GM21515 (cell line): Measurements from ENCODE around the gene EXOC3L4.
"Not testable (repeated sequence)": the region's sequence is repeated elsewhere in the genome, so short reads cannot be mapped to it uniquely, and the experiment has no call there.

ENCODE experiments used
- ATAC-seq: cut with Tn5 transposase; IDR thresholded peaks from one replicate; pipeline ENCODE4 v1.9.1; 2021; ENCODE audit not compliant: unreplicated experiment

Gene EXOC3L4

DNA sequence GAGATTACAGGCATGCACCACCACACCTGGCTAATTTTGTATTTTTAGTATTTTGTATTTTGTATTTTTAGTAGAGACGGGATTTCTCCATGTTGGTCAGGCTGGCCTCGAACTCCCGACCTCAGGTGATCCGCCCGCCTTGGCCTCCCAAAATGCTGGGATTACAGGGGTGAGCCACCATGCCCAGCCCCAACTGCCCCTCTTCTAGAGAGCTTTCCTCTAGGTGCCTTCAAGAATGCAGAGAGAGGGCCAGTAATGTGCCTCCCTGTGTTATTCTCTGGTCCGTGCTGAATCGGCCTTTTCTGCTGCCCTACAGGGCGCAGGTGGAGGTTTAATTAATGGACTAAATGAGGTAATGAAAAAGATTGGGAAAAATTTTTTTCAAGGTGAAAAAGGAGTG lies 25.0 kb downstream of the EXOC3L4 start:
- ATAC-seq: not testable (repeated sequence)

DNA sequence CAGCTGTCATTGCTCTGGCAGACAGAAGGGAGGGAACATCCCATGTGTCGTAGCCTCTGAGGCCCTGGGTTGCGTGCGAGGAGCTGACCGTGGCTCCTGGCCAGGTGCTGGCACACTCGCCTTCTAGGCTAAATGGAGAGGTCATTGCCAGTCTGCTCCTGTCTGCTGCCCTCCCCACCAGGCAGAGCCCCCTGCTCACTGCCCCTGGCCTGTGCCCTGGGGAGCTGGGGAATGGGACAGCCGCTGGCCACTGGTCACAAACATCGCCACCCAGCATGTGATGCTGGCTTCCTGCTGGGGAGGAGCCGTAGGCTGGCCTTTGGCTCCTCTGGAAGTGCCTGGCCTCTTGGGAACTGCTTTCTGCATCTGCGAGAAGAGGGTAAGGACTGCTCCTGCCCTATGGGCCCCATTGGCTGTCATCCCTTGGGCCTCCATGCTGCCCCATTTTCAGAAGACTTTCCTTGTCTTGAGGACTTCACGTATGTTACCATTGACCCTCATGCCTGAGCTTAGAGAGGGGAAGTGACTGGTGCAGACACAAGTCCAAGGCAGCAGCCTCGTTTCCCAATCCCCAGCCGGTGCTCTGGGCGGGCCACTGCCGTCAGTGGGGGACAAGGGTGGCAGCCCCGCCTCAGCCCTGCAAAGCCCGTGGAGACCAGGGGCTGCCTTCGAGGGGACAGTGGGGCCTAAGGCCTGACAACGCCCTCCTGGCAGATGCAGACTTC lies 26.8 kb downstream of the EXOC3L4 start:
- no peak for ATAC-seq

DNA sequence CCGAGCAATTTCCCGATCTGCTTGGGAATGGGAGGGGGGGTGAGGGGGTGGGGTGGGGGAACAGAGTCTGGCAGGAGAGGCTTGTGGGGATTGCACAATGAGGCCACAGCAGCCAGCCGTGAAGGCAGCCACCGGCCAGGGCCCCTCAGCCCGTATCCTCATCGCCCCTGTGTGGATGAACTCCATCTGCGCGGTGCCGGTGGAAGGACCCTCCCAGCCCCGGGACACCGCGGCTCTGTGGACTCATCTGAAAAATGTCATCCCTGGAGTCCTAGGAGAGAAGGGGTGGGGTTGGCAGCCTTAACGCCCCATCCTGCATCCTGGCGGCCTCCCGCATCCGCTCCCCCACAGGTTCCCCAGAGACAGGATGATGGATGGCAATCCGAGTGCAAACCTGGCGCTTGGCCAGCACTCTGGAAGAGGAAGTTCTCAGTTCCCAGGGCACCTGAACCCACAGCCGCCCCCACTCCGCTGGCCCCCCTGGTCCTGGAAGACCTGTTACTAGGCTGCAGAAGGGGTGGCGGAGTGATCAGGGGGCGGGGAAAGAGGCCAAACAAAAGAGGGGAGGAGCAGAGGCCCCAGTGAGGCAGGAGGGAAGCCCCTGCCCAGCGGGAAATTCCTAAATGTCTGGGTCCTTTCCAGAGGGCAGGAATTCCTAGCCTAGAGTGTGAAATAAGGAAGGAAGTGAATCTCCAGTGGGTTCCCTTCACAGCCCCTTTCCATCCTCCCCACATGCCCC lies 27.5 kb downstream of the EXOC3L4 start:
- ATAC-seq: no peak

DNA sequence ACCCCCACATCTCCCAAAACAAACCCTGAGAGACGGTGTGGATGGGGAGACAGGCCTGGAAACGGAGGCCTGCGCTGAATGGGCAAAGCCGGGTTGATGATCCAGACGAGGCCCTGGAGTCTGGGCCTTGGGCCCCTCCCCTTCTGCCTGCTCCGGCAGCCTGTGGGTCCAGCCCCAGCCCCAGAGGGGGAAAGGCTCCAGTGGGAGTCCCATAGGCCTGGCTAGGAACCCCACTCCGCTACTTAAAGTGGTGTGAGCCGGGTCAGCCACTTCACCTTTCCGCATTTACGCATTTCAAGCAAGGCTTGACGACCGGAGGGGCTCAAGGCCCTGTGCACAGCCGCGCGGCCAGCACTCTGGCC lies 28.0 kb downstream of the EXOC3L4 start:
- no peak for ATAC-seq

DNA sequence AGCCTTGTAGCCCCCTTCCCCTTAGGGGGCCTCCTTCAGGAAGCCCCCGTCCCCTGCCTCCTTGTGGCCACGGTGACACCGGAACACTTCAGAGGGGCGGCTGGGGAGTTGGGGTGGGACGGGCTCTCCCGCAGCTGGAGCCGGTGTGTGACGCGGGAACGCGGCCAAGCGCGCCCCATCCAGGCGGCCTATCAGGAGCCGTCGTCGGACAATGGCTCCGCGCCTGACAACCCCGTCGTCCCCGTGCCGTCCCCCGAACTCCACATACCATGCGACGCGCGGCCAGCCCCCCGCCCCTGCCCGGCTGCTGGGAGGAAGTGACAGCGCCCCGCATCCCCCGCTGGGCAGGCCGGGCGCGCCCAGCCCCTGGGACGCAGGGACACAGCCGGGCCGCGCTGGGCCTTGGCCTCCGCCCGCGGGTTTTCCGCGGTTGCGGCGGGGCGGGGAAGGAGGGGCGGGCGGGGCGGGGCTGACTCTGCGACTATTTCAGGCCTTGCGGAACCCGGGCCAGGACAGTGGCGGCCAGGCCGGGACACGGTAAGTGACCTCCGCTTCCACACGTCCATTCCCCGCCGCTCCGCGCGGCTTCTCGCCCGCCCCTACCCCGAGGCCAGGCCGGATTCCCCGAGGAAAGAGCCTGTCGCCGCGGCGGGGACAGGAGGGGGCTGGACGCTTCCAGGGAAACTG lies 28.6 kb downstream of the EXOC3L4 start, which contains the start of gene TNFAIP2:
TNFAIP2 (plus strand) TSS at position 515 of the 687 bp plus-strand sequence. CDS start 2,997 bp downstream, outside the sequence.
- no peak for ATAC-seq

DNA sequence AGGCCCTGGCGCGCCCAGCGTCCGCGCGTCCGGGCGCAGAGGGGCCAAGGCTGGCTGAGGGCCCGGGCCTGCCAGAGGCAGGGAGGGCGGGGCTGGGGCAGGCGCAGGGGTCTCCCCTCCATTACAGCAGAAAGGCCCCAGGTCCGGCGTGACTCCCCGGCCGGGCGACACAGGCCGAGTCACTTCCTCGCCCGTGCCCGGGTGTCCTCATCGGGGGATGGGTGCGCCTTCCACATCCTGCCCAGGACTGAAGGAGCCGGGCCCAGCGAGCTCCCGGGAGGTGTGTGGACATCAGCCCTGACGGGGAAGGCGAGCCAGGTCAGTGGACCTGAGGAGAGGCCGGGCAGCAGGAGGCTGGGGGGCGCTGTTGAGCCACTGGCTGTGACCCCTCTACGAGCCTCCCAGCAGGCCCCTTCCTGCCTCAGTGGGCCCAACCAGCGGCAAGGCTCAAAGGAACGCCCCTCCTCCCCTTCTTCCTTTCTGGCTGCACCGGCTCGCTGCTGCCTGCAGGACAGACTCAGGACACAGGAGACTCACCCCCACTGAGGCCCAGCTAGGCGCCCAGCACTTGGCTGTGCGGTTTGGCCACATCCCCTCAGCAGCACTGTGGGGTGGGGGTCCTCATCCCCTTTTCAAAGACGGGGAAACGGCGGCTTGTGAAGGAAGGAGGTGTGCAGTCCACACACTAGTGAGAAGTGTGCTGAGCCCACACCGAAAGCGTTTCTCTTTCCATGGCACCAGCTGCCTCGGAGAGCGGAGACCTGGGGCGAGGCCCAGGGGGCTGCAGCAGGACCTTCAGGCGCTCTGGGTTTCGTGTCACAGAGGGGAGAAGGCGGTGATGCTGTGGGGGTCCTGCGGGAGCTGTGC lies 29.3 kb downstream of the EXOC3L4 start:
- no peak for ATAC-seq

DNA sequence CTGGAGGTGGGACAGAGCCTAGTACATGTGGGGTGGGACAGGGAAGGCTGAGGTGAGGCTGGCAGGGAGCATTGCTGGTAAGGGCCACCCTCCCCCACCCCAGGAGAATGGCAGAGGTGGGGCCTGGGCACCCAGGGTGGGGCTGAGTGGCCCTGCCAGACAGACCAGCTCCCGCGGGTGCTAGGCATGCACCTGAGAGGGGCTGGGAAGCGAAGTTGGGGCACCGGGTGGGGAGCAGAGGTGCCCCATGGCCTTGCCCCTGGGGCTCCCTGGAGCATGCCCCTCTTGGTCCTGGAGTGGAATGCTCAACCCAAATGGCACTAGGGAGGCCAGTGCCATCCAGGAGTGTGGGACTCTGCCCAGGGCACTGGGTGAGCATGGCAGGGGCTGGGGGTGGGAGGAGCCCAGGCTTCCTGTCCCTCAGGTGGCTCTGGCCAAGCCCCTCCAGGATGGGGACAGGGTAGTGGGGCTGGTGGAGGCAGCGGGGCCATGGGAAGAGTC lies 30.0 kb downstream of the EXOC3L4 start:
- no peak for ATAC-seq

DNA sequence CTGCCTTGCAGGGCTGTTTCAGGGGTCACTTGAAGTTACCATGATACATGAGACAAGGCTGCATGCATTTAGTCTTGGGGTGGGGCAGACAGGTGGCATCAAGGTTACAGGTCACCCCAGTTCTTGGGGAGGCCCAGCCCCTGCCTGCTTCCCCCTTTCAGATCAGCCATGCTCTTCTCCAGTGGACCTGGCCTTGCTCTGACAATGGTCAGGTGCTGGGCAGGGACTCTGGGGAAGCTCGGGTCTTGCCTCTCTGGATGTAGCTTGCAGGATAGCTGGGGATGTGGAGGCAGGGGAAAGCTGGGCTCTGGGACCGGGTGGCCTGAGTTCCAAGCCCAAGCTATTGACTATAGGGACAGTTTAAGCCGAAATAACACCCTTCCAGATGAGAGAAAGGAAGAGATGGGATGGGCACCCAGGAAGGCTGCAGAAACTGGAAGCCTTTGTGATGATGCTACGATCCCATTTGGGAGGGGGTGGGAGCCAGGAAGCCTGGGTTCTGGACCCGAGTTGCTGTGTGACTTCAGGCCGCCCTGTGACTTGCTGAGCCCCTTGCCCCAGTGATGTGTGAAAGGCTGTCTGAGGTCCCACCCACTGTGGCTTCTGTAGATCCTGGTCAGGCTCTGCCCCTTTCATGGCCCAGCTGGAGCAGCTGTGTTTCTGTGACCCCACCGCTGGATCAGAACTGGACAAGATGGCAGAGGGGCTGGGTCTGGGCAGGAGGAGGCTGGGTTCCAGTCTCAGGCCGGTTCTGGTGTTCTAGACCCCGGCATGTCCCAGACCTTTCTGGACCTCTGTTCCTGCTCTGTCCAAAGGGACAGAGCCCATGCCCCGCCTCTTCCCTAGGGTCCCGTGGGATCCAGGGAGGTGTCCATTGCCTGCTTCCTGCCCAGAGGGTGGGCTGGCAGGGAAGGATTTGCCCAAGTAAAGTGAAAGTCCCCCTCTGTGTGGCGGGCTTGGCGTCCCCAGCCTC lies 30.9 kb downstream of the EXOC3L4 start:
- no peak for ATAC-seq

DNA sequence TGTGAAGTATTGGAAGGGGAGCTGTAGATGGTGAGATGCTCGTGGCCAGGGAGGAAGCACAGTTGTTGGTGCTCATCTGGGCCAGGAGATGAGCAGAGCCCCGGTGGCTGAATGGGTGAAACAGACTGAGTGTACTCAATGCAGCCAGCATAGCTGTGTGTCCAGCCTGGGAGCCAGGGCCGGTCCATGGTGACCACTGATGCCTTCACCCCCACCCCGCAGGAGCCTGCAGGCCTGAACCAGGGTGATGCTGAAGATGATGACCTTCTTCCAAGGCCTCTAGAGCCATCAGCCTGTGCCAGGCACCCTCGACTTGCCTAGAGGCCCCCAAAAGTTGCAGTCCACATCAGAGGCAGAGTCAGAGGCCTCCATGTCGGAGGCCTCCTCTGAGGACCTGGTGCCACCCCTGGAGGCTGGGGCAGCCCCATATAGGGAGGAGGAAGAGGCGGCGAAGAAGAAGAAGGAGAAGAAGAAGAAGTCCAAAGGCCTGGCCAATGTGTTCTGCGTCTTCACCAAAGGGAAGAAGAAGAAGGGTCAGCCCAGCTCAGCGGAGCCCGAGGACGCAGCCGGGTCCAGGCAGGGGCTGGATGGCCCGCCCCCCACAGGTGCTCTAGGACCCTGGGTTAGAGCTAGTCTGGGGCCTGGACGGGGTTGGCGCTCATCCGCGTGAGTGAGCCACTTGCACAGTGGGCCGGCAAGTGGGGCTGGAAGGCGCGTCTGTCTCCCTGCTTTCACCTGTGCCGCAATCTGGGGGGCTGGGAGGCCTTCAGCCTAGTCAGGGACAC lies 31.8 kb downstream of the EXOC3L4 start:
- no peak for ATAC-seq

DNA sequence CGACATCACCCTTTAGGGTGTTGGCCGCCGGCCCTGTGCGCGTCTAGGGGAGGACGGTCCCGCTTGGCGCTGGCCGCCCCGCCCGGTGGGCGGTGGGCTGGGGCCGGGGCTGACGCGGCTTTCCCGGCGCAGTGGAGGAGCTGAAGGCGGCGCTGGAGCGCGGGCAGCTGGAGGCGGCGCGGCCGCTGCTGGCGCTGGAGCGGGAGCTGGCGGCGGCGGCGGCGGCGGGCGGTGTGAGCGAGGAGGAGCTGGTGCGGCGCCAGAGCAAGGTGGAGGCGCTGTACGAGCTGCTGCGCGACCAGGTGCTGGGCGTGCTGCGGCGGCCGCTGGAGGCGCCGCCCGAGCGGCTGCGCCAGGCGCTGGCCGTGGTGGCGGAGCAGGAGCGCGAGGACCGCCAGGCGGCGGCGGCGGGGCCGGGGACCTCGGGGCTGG lies 32.4 kb downstream of the EXOC3L4 start:
- ATAC-seq: no peak

DNA sequence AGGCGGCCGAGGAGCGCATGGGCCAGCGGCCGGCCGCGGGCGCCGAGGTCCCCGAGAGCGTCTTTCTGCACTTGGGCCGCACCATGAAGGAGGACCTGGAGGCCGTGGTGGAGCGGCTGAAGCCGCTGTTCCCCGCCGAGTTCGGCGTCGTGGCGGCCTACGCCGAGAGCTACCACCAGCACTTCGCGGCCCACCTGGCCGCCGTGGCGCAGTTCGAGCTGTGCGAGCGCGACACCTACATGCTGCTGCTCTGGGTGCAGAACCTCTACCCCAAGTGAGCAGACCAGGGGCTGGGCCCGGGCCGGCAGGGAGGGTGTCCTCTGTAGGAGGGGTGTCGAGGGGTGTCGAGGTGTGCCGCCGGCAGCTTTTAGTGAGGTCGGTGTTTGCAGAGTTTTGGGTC lies 32.8 kb downstream of the EXOC3L4 start:
- no peak for ATAC-seq

DNA sequence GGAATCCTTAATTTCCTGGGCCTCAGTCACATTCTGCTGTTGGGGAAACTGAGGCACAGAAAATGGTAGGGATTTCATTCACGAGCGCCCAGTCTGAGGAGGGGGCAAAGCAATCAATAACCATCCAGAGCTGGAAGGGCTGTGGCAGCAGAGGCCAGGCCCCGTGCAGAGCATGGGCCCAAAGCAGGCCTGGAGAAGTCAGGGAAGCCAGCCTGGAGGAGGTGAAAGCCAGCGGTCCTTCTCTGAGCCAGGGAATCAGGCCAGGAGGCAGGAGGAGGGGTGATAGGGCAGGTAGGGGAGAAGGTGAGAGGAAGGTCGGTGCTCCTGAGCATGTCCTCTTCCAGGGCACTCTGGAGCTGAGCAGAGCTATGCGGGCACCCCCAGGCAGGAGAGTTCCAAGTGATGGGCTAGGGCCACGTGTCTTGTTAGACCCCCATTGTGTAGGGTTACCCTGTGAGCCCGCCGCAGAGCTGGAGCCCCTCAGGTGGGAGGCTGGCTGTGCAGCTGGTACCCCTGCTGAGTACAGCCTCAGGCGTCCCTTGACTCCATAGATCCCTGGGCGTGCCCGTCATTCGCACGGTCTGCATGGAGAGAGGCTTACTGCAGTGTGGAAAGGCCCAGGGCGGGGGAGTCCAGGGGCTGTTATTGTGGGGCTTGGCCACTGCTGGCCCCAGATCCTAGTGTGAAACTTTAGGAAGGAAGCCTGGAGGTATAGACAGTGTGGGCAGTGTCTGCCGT lies 33.5 kb downstream of the EXOC3L4 start:
- ATAC-seq: no peak

DNA sequence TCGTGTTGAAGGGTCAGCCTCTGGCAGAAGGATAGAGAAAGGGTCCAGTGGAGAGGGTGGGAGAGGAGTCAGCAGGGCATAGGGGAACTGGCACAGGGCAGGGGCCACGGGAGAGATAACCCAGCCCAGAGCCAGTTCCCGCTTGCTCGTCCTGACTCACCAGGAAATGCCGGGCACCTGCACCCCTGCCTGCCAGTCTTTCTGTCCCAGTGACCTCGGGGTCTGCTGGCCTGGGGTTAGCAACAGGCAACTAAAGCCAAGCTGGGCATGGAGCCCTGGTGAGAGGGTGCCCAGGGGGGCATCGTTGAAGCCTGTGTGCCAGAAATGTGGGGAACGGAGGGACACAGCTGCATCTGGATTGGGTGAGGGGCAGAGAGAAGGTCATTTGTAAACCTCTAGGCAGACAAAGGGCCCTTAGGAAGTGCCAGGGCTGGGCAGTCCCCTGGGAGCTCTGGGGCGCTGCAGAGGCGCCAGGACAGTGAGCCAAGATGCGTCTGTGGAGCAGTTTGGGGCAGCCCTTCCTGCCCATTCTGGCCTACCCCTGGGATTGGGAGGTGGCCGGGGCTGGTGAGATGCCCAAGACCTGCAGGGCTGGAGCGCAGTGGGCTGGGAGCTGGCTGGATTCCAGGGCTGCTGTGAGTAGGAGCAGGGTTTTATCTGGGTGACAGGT lies 34.2 kb downstream of the EXOC3L4 start:
- ATAC-seq: no peak

DNA sequence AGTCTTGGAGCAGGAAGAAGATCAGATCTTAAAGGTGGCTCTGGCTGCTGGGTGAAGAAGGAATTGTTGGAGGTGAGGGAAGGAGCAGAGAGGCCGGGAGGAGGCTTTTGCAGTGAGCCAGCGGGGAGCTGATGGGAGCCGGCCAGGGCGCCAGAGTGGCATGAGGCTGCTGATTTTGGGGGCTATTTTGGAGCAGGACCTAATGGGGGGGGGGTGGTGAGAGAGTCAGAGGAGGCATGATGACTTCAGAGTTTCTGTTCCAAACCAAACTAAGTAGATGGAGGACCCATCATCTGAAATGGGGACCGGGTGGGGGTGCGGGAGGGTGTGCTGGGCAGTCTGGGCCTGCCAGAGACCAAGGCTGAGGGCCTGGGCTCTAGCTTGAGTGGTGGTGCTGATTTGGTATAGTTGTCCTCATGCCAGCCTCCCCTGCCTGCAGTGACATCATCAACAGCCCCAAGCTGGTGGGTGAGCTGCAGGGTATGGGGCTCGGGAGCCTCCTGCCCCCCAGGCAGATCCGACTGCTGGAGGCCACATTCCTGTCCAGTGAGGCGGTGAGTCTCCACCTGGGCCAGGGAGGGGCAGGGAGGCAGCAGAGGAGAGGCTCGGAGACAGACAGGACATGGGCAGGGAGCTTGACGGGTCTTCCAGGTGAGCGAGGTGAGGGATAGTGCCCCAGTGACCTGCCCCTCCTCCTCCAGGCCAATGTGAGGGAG lies 34.9 kb downstream of the EXOC3L4 start:
- ATAC-seq: no peak

DNA sequence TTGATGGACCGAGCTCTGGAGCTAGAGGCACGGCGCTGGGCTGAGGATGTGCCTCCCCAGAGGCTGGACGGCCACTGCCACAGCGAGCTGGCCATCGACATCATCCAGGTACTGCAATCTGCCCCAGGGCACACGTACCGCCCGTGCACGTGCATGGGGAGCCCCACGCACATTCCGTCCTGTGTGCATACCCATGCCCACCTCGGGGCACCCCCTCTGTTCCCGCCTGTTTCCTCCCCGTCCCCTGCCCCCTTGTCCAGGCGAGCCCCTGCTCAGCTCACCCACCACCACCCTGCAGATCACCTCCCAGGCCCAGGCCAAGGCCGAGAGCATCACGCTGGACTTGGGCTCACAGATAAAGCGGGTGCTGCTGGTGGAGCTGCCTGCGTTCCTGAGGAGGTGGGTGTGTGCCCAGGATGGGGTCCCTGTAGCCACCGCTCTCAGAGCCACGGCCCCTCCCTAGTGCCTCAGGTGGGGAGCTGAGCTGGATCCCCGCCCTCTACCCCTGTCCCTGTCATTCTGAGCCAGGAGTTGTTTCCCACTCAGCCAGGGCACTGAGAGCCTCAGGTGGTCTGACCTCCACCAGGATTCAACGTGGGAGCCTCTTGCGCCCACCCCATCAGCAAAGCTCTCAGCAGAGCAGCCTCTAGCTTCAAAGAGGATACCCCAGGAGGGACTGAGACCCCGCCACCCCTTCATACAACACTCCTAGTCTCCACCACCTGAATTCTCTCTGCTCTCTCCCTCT lies 35.7 kb downstream of the EXOC3L4 start:
- ATAC-seq: no peak

DNA sequence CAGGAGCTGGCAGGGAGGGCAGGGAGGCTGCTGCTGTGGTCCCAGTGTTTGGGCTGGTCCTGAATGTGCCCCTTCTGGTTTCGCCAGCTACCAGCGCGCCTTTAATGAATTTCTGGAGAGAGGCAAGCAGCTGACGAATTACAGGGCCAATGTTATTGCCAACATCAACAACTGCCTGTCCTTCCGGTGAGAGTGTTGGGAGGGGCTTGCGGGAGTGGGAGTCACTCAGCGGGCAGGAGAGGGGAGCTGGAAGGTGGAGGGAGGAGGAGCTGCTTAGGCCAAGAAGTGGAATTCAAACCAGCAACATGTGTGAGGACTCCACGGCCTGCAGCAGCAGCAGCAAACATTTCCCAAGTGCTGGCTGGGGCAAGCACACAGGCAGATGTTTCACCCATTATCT lies 36.4 kb downstream of the EXOC3L4 start:
- ATAC-seq: no peak
